ENCODE data around the gene ARF5. TPM values are rescaled to one million over a fixed set of nuclear protein-coding genes. Genes with fewer than 3 reads are reported as not detected.

The ARF5 gene
- total RNA-seq, 1 experiment from 2014 or later = 163 TPM

DNA sequence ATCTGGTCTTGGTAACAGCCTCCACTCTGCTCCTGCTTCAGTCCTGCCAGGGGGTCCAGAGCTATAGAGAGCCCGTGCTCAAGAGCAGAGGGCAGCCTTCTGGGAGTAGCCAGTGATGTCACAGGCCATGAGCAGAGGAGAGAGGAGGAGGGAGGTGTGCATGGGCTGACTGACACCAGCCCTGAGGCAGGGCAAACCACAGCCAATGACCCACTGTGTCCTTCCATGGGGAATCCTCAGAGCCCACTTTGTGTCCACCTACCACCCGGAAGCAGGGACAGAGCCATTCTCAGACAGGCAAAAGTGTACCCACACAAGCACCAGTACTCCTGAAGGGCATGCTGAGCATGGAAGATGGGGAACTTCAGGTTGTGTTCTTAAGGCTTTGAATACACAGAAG, 29.8 kb downstream of the ARF5 start, which contains the start of gene PAX4:
TSS of gene PAX4 (minus strand) at position 101 of the 400 bp plus-strand sequence. CDS start 2,214 bp downstream, outside the sequence.
- Histone ChIP-seq H3F3A (ENCODE audit: low read length, unreplicated experiment) (no peaks in the 10 kb centered on the region), H2AFZ (ENCODE audit: low read length) (no peak within 1 kb of the TSS), H3K4me3 (ENCODE audit: low read length) (no peak within 1 kb of the TSS), H3K9me2 (replicated peaks; ENCODE audit: low read length) (no peaks in the 10 kb centered on the region), H3K9me3 (ENCODE audit: low read length) (no peaks in the 10 kb centered on the region), H3K4me2 (ENCODE audit: low read length) (no peak within 1 kb of the TSS), H3K27ac (ENCODE audit: low read length) (no peak within 1 kb of the TSS), H4K20me1 (ENCODE audit: low read length) (no peaks in the 10 kb centered on the region), H3K9ac (ENCODE audit: low read length) (no peak within 1 kb of the TSS), H3K27me3 (ENCODE audit: low read length) (peaks cover 88% of the 10 kb centered on the region), H3K36me3 (ENCODE audit: low read depth, low read length) (no peaks in the 10 kb centered on the region), H3K79me2 (ENCODE audit: low read length) (no peaks in the 10 kb centered on the region), H3K4me1 (ENCODE audit: insufficient read depth, low read length) (no peaks in the 10 kb centered on the region)
- ChIA-PET POLR2A (ENCODE audit: unreplicated experiment) (no interaction called here), CTCF (no interaction called here)
- no peak for ATAC-seq
- intact Hi-C loops (cut with micrococcal nuclease) = no loop called here
- BruUV-seq (replicated peaks) = no TSS peak
- no peak for DNase-seq
- TF ChIP-seq EZH2phosphoT487 (IDR thresholded peaks at IDR 0.05; ENCODE audit: borderline replicate concordance, low read length) (no peak), EZH2 (IDR thresholded peaks at IDR 0.05; ENCODE audit: low read length, unreplicated experiment) (no peak)
- TF ChIP-seq, protein P1, sequence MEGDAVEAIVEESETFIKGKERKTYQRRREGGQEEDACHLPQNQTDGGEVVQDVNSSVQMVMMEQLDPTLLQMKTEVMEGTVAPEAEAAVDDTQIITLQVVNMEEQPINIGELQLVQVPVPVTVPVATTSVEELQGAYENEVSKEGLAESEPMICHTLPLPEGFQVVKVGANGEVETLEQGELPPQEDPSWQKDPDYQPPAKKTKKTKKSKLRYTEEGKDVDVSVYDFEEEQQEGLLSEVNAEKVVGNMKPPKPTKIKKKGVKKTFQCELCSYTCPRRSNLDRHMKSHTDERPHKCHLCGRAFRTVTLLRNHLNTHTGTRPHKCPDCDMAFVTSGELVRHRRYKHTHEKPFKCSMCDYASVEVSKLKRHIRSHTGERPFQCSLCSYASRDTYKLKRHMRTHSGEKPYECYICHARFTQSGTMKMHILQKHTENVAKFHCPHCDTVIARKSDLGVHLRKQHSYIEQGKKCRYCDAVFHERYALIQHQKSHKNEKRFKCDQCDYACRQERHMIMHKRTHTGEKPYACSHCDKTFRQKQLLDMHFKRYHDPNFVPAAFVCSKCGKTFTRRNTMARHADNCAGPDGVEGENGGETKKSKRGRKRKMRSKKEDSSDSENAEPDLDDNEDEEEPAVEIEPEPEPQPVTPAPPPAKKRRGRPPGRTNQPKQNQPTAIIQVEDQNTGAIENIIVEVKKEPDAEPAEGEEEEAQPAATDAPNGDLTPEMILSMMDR (conservative IDR thresholded peaks at IDR 0.05; ENCODE audit: low read depth, low read length) = no peak

DNA sequence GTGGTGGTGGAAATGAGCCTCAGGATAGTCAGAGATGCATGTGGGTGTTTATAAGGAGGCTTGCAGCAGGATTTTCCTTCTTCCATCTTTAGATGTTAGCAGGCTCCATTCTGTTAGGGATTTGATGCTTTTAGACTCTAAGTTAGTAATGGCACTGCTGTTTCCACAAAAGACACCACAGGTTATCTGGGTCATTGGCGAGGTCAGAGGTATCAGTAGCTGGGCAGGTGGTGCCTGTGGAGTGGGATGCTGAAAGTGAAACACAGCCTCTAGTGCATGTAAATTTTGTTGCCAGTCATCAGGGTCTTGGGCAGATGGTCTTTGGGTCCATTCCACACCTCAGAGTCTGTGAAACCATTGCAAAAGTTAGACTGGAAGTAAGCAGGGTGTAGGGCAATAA, 30.6 kb downstream of the ARF5 start:
- H3K27ac ChIP-seq (ENCODE audit: low read length) = no peak overlapping the region
- no peak overlapping the region for H2AFZ ChIP-seq (ENCODE audit: low read length)
- no peak for ATAC-seq
- no peak overlapping the region for H3K4me2 ChIP-seq (ENCODE audit: low read length)
- H3K9me2 ChIP-seq (replicated peaks; ENCODE audit: low read length) = no peaks in the 10 kb centered on the region
- H3K9me3 ChIP-seq (ENCODE audit: low read length) = no peaks in the 10 kb centered on the region
- BruUV-seq (replicated peaks) = no TSS peak
- no peak overlapping the region for H3K9ac ChIP-seq (ENCODE audit: low read length)
- intact Hi-C loops (cut with micrococcal nuclease) = no loop called here
- no peaks in the 10 kb centered on the region for H3K36me3 ChIP-seq (ENCODE audit: low read depth, low read length)
- peaks cover 95% of the 10 kb centered on the region for H3K27me3 ChIP-seq (ENCODE audit: low read length)
- ChIA-PET POLR2A (ENCODE audit: unreplicated experiment) (no interaction called here), CTCF (no interaction called here)
- no peaks in the 10 kb centered on the region for H3K4me1 ChIP-seq (ENCODE audit: insufficient read depth, low read length)
- TF ChIP-seq, protein P1 (conservative IDR thresholded peaks at IDR 0.05; ENCODE audit: low read depth, low read length) = no peak
- TF ChIP-seq EZH2 (IDR thresholded peaks at IDR 0.05; ENCODE audit: low read length, unreplicated experiment) = no peak
- TF ChIP-seq EZH2phosphoT487 (IDR thresholded peaks at IDR 0.05; ENCODE audit: borderline replicate concordance, low read length) = no peak
- DNase-seq = no peak
- no peak overlapping the region for H3K4me3 ChIP-seq (ENCODE audit: low read length)
- H3K79me2 ChIP-seq (ENCODE audit: low read length) = no peaks in the 10 kb centered on the region
- H3F3A ChIP-seq (ENCODE audit: low read length, unreplicated experiment) = no peaks in the 10 kb centered on the region
- H4K20me1 ChIP-seq (ENCODE audit: low read length) = no peaks in the 10 kb centered on the region

- H3K79me2 ChIP-seq (ENCODE audit: low read length) = no peaks in the 10 kb centered on the region
- DNase-seq (no peak), ATAC-seq (peak; percentile 24)
- H3K27ac ChIP-seq (ENCODE audit: low read length) = no peak overlapping the region
- intact Hi-C loops (cut with micrococcal nuclease) = no loop called here
- H3K36me3 ChIP-seq (ENCODE audit: low read depth, low read length) = no peaks in the 10 kb centered on the region
- no peak overlapping the region for H3K4me3 ChIP-seq (ENCODE audit: low read length)
- BruUV-seq (replicated peaks) = no TSS peak
- H3K9me2 ChIP-seq (replicated peaks; ENCODE audit: low read length) = no peaks in the 10 kb centered on the region
- TF ChIP-seq EZH2phosphoT487 (IDR thresholded peaks at IDR 0.05; ENCODE audit: borderline replicate concordance, low read length) = no peak
- TF ChIP-seq EZH2 (IDR thresholded peaks at IDR 0.05; ENCODE audit: low read length, unreplicated experiment) = no peak
- TF ChIP-seq, protein P1 (conservative IDR thresholded peaks at IDR 0.05; ENCODE audit: low read depth, low read length) = no peak
- H3K9me3 ChIP-seq (ENCODE audit: low read length) = no peaks in the 10 kb centered on the region
- ChIA-PET CTCF (no interaction called here), POLR2A (ENCODE audit: unreplicated experiment) (no interaction called here)
- no peak overlapping the region for H3K9ac ChIP-seq (ENCODE audit: low read length)
- no peaks in the 10 kb centered on the region for H3F3A ChIP-seq (ENCODE audit: low read length, unreplicated experiment)
- H3K27me3 ChIP-seq (ENCODE audit: low read length) = peaks cover 96% of the 10 kb centered on the region
- no peak overlapping the region for H2AFZ ChIP-seq (ENCODE audit: low read length)
- H4K20me1 ChIP-seq (ENCODE audit: low read length) = no peaks in the 10 kb centered on the region
- no peaks in the 10 kb centered on the region for H3K4me1 ChIP-seq (ENCODE audit: insufficient read depth, low read length)
- no peak overlapping the region for H3K4me2 ChIP-seq (ENCODE audit: low read length)
Observed at GRCh38 chr7:127619681-127620405, 31.6 kb downstream of the ARF5 start.
